ENCODE measurements around the gene BUB3.

BUB3 gene

GRCh38 chr10:123154092-123154710 is at the start of gene BUB3:
Gene BUB3 (plus strand): TSS chr10:123154402. CDS start chr10:123154918, 516 bp downstream.
- DNase-seq, result peak; percentile 97

GRCh38 chr10:123109466-123109865 is 44.7 kb upstream of the BUB3 start:
- no peak for DNase-seq

- DNase-seq, result no peak
Measured at GRCh38 chr10:123117644-123118417, 36.4 kb upstream of the BUB3 start.

GRCh38 chr10:123119081-123119480 is 35.1 kb upstream of the BUB3 start:
- DNase-seq, result no peak

- no peak for DNase-seq
Measured at GRCh38 chr10:123126246-123126645, 28.0 kb upstream of the BUB3 start.

GRCh38 chr10:123129618-123130271 is 24.5 kb upstream of the BUB3 start:
- no peak for DNase-seq

DNA sequence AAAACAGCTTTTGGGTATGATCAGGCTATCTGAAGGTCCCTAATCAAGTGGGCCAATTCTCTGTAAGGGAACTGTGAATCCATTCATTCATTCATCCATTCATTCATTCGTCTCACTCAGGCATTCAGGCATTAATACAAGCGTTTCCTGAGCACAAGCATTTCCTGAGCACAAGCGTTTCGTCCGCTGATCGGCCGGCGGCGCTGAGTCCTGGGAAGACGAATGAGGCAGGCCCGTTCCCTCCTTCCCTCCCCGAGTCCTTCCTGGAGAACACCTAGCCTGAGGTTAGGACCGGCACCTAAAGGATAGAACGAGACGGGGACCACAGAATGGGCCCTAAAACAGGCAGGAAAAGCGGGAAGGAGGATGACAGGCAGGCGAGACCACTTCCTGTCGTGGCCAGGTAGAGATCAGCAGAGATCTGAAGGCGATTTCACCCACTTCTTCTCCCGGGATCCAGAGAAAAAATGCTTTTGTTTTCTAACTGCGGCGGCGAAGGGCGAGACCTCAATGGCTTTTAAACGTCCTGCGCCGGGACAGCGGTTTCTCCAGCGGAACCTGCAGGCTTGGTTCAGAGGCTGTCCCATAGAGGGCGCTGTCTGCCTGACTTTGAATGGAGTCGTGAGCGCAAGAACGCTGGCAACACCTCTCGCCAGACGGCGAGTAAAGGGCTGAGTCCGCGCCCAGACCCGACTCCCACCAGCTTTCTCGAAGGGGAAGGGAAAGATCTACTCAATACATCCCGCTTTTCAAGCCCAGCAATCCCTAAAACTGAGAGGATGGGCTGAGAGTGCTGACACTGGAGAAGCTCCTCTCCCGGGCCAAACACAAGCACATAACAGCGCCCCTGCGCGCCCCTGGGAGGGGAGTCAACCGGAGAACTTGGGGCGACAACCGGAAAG is 21.4 kb upstream of the BUB3 start:
- peak; percentile 86 for DNase-seq

DNA sequence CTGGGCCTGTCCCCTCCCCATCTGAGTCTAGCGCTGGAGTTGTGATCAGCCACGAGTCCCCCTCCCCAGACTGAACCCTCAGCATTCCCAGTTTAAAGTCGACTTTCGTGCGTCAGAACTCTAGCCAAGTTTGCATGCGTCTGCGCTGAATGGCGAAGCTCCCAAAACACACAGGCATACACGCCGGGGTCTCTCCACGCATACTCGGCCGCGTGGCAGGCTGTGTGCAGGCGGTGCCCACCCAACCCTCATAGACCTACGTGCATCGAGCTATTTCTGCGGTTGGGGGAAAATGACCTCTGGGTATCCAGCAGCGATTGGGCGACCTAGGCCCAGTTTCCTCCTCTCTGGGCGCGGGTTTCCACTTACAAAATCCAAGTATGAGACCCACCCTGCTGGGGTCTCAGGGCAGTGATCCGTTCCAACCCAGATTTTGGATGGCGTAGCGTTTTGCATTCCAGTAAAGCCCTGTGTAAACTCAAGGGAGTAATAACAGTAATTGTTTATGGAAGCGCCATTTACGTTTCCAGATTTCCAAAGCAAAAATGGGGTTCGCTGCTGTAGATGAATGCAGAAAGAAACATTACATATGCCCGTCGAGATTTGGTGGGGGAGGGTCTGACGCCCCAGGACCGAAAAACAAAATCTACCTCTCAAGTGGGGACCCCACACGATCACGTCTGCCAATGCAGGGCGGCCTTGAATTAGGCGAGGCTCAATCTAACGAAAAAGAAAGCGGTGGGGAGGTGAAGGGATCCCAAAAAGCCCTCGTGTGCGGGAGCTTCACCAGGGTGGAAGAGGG is 20.5 kb upstream of the BUB3 start:
- DNase-seq, result no peak

GRCh38 chr10:123134343-123134914 is 19.8 kb upstream of the BUB3 start:
- DNase-seq, result no peak

DNA sequence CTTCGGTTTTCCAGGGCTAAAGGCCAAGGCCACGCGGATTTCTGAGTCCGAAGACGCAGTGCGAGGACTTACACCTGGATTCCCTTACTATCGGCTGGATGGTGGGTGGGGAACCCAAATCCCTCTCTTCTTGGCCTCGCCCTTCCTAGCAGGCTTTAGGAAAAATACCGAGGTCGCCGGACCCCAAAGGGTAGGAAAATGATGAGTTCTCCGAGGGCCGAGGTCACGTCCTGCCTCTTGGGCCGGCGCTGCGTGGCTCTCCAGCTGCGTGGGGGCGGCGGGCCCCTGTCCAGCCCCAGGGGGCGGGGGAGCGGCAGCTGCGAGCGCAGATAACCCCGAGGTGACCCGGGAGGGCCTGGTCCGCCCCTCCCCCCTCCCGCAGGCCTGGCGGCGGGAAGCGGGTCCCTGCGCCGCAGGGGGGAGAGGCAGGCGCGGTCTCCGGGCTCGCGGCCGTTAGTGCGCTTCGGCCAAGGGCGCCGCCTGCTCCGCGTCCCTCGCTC is 19.2 kb upstream of the BUB3 start:
- DNase-seq, result no peak

- DNase-seq, result peak; percentile 43
Measured at GRCh38 chr10:123135415-123136141, 18.6 kb upstream of the BUB3 start, which contains the start of gene HMX3. Gene HMX3 (plus strand): TSS chr10:123135970. CDS start chr10:123136051, 81 bp downstream.

DNA sequence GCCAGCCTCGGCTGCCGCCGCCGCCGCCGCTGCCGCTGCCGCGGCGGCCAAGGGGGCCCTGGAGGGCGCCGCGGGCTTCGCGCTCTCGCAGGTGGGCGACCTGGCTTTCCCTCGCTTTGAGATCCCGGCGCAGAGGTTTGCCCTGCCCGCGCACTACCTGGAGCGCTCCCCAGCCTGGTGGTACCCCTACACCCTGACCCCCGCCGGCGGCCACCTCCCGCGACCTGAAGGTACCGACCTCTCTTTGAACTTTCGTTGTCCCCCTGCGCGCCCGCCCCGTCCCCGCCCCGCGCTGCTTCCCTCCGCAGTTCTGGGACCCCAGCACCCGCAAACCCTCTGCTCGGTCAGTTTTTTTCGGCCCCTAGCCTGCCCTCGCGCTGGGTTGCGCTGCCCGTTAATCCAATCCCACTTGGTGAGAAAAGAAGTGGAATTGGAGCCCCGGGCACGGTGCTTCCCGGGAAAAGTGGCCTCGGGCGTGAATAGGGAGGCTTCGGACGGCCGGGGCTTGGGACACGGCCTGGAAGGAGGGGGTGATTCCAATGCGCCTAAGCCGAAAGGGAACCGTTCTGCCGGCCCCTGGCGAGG is 17.9 kb upstream of the BUB3 start:
- no peak for DNase-seq

DNA sequence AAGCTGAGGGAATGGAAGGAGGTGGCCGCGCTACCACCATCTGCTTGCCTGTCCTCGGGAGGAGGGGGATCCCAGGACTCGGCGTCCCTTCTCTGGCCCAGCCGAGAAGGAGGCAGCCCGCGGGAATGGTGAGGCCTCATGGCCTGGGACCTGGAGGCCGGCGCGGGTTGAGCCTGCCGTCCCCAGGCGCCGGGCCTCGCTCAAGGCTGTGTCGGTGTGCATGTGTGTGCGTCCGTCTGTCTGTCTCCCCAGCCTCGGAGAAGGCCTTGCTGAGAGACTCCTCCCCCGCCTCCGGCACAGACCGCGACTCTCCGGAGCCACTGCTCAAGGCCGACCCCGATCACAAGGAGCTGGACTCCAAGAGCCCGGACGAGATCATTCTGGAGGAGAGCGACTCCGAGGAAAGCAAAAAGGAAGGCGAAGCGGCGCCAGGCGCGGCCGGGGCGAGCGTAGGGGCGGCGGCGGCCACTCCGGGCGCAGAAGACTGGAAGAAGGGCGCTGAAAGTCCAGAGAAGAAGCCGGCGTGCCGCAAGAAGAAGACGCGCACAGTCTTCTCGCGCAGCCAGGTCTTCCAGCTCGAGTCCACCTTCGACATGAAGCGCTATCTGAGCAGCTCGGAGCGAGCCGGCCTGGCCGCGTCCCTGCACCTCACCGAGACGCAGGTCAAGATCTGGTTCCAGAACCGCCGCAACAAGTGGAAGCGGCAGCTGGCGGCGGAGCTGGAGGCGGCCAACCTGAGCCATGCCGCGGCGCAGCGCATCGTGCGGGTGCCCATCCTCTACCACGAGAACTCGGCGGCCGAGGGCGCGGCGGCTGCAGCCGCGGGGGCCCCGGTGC is 17.2 kb upstream of the BUB3 start:
- DNase-seq, result no peak

DNA sequence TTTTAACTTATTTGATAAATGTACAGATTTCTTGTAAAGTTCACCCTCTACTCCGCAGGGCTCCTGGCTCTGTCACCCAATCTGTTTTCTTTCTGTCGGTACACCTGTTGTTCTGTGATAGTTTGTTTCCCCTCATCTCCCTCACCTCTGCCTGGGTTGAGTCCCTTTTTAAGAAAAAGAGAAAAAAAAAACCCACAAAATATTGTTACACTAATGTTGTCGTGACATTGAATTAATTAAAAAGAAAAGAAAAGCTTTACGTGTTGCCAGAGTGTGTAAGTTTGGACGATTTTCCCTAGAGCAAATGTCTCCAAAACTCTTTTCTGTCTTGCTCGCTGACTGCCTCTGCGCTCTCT is 15.1 kb upstream of the BUB3 start:
- no peak for DNase-seq

GRCh38 chr10:123139521-123140163 is 14.6 kb upstream of the BUB3 start:
- DNase-seq, result no peak

GRCh38 chr10:123140164-123140982 is 13.8 kb upstream of the BUB3 start:
- DNase-seq, result no peak

- DNase-seq, result no peak
Measured at GRCh38 chr10:123140983-123141390, 13.2 kb upstream of the BUB3 start.
